Measurements from ENCODE around the gene PLEKHD1.
"Not testable (repeated sequence)": the region's sequence is repeated elsewhere in the genome, so short reads cannot be mapped to it uniquely, and the experiment has no call there.

Gene PLEKHD1

GRCh38 chr14:69484444-69485314, at the start of gene PLEKHD1:
Gene PLEKHD1, plus strand, starts transcription at chr14:69484728. Its CDS starts 238 bp downstream, at chr14:69484966.
- DNase-seq (ENCODE audit: low spot score), result peak; percentile 22

- no peak for DNase-seq (ENCODE audit: low spot score)
Observed at GRCh38 chr14:69439521-69440270, 44.8 kb upstream of the PLEKHD1 start.

GRCh38 chr14:69441948-69442347, 42.6 kb upstream of the PLEKHD1 start:
- peak; percentile 12 for DNase-seq (ENCODE audit: low spot score)

- no peak for DNase-seq (ENCODE audit: low spot score)
Observed at GRCh38 chr14:69443296-69443805, 41.2 kb upstream of the PLEKHD1 start.

- DNase-seq (ENCODE audit: low spot score), result no peak
Observed at GRCh38 chr14:69449216-69449615, 35.3 kb upstream of the PLEKHD1 start.

GRCh38 chr14:69451941-69452340, 32.6 kb upstream of the PLEKHD1 start:
- no peak for DNase-seq (ENCODE audit: low spot score)

GRCh38 chr14:69458350-69458749, 26.2 kb upstream of the PLEKHD1 start:
- no peak for DNase-seq (ENCODE audit: low spot score)

- no peak for DNase-seq (ENCODE audit: low spot score)
Observed at GRCh38 chr14:69459122-69459521, 25.4 kb upstream of the PLEKHD1 start.

GRCh38 chr14:69460093-69460701, 24.3 kb upstream of the PLEKHD1 start:
- peak; percentile 66 for DNase-seq (ENCODE audit: low spot score)

GRCh38 chr14:69464379-69464778, 20.1 kb upstream of the PLEKHD1 start:
- DNase-seq (ENCODE audit: low spot score), result no peak

- DNase-seq (ENCODE audit: low spot score), result no peak
Observed at GRCh38 chr14:69464829-69465228, 19.7 kb upstream of the PLEKHD1 start.

- DNase-seq (ENCODE audit: low spot score), result no peak
Observed at GRCh38 chr14:69468949-69469348, 15.6 kb upstream of the PLEKHD1 start.

- DNase-seq (ENCODE audit: low spot score), result no peak
Observed at GRCh38 chr14:69471436-69471835, 13.1 kb upstream of the PLEKHD1 start.

GRCh38 chr14:69471916-69472315, 12.6 kb upstream of the PLEKHD1 start:
- DNase-seq (ENCODE audit: low spot score), result no peak

- no peak for DNase-seq (ENCODE audit: low spot score)
Observed at GRCh38 chr14:69473260-69473659, 11.3 kb upstream of the PLEKHD1 start.

GRCh38 chr14:69473946-69474345, 10.6 kb upstream of the PLEKHD1 start:
- no peak for DNase-seq (ENCODE audit: low spot score)

- peak; percentile 52 for DNase-seq (ENCODE audit: low spot score)
Observed at GRCh38 chr14:69475194-69475818, 9.2 kb upstream of the PLEKHD1 start.

- DNase-seq (ENCODE audit: low spot score), result not testable (repeated sequence)
Observed at GRCh38 chr14:69476824-69477450, 7.6 kb upstream of the PLEKHD1 start.

- not testable (repeated sequence) for DNase-seq (ENCODE audit: low spot score)
Observed at GRCh38 chr14:69478055-69478454, 6.5 kb upstream of the PLEKHD1 start.

GRCh38 chr14:69479696-69480095, 4.8 kb upstream of the PLEKHD1 start:
- DNase-seq (ENCODE audit: low spot score), result no peak

- DNase-seq (ENCODE audit: low spot score), result no peak
Observed at GRCh38 chr14:69480136-69480535, 4.4 kb upstream of the PLEKHD1 start.
